Uterus (tissue), 2 donors: ENCODE data around the gene ATG16L2.

Experiments
- POLR2A ChIP-seq, 2 donors: fragments of 450-650 bp; IDR thresholded peaks; one replicate each; pipeline ENCODE4 v1.6.1; 2016; ENCODE audit warnings: antibody characterized with exemption in 2 of 2, mild to moderate bottlenecking in 1 of 2, moderate library complexity in 1 of 2
- TF ChIP-seq, protein P1 (sequence below), 4 experiments: fragments of 200-600 bp in 2 of 4; fragments of 450-650 bp in 2 of 4; sonication (generic) in 2 of 4; IDR thresholded peaks; one replicate each; pipeline ENCODE4 v1.5.1; 2016 to 2019; ENCODE audit warnings: antibody characterized with exemption in 4 of 4, mild to moderate bottlenecking in 2 of 4, moderate library complexity in 1 of 4

DNA sequence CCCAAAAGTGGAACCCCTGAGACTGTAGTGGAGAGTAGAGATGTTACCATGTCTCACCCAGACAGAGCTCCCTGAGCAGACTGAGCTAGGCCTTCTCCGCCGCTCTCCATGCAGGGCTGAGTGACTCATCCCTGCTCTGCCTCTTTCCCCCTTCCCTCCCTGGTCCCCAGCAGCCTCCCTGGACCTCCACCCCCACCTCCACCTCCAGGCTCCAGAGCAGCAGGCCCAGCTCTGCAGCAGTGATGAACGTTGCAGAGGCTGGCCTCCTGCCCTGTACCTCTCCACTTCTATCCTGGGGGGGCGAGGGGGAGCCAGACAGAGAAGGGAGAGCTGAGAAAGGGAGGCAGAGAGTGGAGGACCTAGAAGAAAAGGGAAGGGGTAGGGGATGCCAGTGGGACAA lies 42.7 kb upstream of the ATG16L2 start:
- TF ChIP-seq, protein P1, sequence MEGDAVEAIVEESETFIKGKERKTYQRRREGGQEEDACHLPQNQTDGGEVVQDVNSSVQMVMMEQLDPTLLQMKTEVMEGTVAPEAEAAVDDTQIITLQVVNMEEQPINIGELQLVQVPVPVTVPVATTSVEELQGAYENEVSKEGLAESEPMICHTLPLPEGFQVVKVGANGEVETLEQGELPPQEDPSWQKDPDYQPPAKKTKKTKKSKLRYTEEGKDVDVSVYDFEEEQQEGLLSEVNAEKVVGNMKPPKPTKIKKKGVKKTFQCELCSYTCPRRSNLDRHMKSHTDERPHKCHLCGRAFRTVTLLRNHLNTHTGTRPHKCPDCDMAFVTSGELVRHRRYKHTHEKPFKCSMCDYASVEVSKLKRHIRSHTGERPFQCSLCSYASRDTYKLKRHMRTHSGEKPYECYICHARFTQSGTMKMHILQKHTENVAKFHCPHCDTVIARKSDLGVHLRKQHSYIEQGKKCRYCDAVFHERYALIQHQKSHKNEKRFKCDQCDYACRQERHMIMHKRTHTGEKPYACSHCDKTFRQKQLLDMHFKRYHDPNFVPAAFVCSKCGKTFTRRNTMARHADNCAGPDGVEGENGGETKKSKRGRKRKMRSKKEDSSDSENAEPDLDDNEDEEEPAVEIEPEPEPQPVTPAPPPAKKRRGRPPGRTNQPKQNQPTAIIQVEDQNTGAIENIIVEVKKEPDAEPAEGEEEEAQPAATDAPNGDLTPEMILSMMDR (IDR thresholded peaks at IDR 0.05): no peak
- TF ChIP-seq POLR2A (IDR thresholded peaks at IDR 0.05): no peak
